Measurements from ENCODE around the gene MARK3.

The MARK3 gene

GRCh38 chr14:103366741-103367140 is 18.5 kb upstream of the MARK3 start:
- no peak for DNase-seq (ENCODE audit: low read depth in 2 of 2)

GRCh38 chr14:103367995-103368394 is 17.2 kb upstream of the MARK3 start:
- no peak for DNase-seq (ENCODE audit: low read depth in 2 of 2)

GRCh38 chr14:103370087-103370486 is 15.1 kb upstream of the MARK3 start:
- no peak for DNase-seq (ENCODE audit: low read depth in 2 of 2)

- no peak for DNase-seq (ENCODE audit: low read depth in 2 of 2)
These were observed 13.2 kb upstream of the MARK3 start for GRCh38 chr14:103372017-103372416.

GRCh38 chr14:103372552-103373304 is 12.5 kb upstream of the MARK3 start:
- DNase-seq (ENCODE audit: low read depth in 2 of 2), result no peak

GRCh38 chr14:103374121-103374520 is 11.1 kb upstream of the MARK3 start:
- no peak for DNase-seq (ENCODE audit: low read depth in 2 of 2)

GRCh38 chr14:103377522-103378037 is 7.6 kb upstream of the MARK3 start:
- no peak for DNase-seq (ENCODE audit: low read depth in 2 of 2)

GRCh38 chr14:103378038-103378854 is 7.0 kb upstream of the MARK3 start:
- DNase-seq (ENCODE audit: low read depth in 2 of 2), result no peak

GRCh38 chr14:103380719-103381377 is 4.4 kb upstream of the MARK3 start:
- no peak for DNase-seq (ENCODE audit: low read depth in 2 of 2)

GRCh38 chr14:103382376-103382775 is 2.8 kb upstream of the MARK3 start:
- no peak for DNase-seq (ENCODE audit: low read depth in 2 of 2)

GRCh38 chr14:103384450-103385151 is 614 bp upstream of the MARK3 start:
- DNase-seq (ENCODE audit: low read depth in 2 of 2), result no peak

GRCh38 chr14:103385929-103386712 is 906 bp downstream of the MARK3 start:
- DNase-seq (ENCODE audit: low read depth in 2 of 2), result no peak

- no peak for DNase-seq (ENCODE audit: low read depth in 2 of 2)
These were observed 1.6 kb downstream of the MARK3 start for GRCh38 chr14:103386713-103387329.

GRCh38 chr14:103388664-103389063 is 3.4 kb downstream of the MARK3 start:
- no peak for DNase-seq (ENCODE audit: low read depth in 2 of 2)

GRCh38 chr14:103390605-103391004 is 5.4 kb downstream of the MARK3 start:
- no peak for DNase-seq (ENCODE audit: low read depth in 2 of 2)

- DNase-seq (ENCODE audit: low read depth in 2 of 2), result no peak
These were observed 5.8 kb downstream of the MARK3 start for GRCh38 chr14:103391048-103391447.

- no peak for DNase-seq (ENCODE audit: low read depth in 2 of 2)
These were observed 6.9 kb downstream of the MARK3 start for GRCh38 chr14:103392106-103392505.

GRCh38 chr14:103392572-103392971 is 7.4 kb downstream of the MARK3 start:
- DNase-seq (ENCODE audit: low read depth in 2 of 2), result no peak

GRCh38 chr14:103393070-103393469 is 7.9 kb downstream of the MARK3 start:
- DNase-seq (ENCODE audit: low read depth in 2 of 2), result no peak
